ENCODE measurements around the gene PDE10A.
A peak's percentile ranks its signal among the peaks of the same experiment; 100 is the strongest.
"Not testable (repeated sequence)": the region's sequence is repeated elsewhere in the genome, so short reads cannot be mapped to it uniquely, and the experiment has no call there.

Gene PDE10A

GRCh38 chr6:165586706-165587105, 76.3 kb downstream of the PDE10A start:
- no peak for DNase-seq (ENCODE audit: low spot score)

GRCh38 chr6:165585060-165585459, 78.0 kb downstream of the PDE10A start:
- DNase-seq (ENCODE audit: low spot score): no peak

GRCh38 chr6:165584541-165584940, 78.5 kb downstream of the PDE10A start:
- DNase-seq (ENCODE audit: low spot score): no peak

GRCh38 chr6:165581678-165582077, 81.4 kb downstream of the PDE10A start:
- DNase-seq (ENCODE audit: low spot score): no peak

- DNase-seq (ENCODE audit: low spot score): no peak
Observed at GRCh38 chr6:165580136-165580535, 82.9 kb downstream of the PDE10A start.

DNA sequence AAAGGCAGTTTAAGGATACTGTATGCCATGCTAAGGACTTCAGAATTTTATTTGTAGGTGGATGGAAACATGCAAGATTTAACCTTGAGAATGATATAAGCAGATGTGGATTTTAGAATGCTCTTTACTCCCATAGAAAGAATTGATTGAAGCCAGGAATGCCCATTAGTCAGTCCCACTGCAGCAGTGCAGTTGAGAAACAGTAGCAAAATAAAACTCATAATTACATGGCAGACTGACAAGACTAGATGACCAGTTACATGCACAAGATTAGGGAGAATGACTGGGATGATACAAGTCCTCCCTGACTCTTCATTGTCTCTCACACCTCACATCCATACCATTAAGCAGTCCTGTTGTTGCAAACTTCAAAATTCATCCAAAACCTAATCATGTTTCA, 83.9 kb downstream of the PDE10A start:
- DNase-seq (ENCODE audit: low spot score): no peak

DNA sequence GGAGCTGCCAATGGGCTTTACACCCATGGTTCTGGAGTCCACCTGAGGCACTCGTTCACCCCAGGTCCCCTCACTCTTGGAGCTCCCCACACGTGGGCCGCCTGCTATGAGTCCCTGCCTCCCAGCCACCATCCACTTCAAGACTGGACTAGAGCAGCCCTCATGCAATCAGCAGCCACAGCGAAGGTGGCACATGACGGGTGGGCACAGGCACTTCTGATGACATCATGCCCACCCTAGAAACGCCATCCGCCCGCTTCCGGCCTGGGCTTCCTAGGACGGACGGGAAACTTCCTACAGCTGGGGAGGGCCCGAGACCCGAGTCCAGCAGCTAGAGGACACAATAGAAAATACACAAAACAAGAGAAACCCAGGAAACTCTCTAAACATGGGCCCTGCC, 85.5 kb downstream of the PDE10A start:
- no peak for DNase-seq (ENCODE audit: low spot score)

DNA sequence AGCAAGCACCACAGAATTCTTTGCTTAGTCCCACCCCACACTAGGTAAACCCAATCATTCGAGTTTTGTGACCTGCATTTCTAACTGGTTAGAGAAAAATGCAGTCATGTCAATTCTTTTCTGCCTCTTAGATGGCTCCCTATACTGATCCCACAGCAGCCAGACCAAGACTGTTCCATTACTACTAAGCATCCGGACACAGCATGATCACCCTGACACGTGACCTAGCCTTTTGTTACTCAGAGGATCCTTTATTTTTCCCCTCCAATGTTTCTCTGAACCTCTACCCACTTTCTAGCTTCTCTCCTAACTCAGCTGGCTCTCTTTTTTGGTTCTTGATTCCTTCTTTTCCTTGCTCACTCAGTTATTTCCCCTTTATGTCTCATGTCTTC, 87.9 kb downstream of the PDE10A start:
- DNase-seq (ENCODE audit: low spot score): no peak

DNA sequence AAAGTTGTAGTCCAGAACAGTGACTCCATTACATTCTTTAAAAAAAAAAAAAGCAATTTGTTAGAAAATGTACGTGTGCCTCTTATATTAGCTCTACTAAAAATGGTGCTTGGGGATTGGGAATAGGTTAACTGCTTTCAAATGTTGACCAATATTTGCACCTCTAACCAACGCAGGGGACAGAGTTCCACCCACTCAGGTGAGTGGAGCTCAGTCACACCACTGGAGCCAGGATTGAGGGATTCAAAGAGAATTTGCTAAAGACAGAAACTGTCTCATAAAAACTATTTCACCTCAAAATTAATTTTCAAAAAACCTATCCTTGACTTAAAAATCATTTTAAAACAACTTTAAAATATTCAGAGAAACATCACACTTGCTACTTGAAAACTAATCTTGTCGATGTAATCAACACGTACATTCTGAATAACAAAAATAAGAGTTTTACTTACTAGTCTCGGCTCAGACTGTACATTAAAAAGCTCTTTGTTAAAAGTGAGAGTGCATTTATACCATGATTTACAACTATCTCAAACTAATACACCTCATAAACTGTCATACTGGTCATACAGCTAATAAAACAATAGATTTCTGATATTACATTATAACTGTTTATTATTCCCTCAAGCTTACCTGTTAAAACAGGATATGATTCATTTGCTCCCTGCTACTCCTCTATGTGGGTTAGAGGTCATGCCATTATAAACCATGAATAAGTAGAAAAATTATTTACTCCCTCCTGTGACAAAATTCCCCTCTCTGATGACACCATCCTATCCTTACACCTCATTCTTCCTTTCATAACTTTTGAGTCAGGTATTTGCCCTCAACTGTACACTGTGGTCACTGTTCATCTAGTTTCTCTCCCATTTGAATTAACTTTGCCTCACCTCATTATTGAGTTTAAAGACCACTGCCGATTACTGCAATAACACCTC, 88.6 kb downstream of the PDE10A start:
- no peak for DNase-seq (ENCODE audit: low spot score)

DNA sequence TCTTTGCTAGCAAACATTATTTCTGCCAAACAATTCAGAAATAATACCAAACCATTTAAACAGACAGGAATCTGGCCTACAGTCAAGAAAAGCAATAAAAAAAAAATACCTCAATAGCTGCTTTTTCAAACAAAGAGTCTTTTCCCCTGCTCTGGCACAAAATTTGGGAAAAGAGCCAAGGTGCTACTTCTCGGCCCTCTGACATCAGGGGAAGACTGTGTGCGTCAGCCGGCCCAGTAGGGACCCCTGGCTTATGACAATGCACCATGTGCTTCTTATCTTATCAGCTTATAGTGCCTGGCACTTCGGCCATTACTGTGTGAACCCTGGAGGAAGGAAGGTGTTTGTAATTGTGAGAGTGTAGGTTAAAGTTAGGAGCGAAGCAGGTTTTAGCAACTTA, 89.4 kb downstream of the PDE10A start:
- DNase-seq (ENCODE audit: low spot score): peak; percentile 32

- peak; percentile 27 for DNase-seq (ENCODE audit: low spot score)
Observed at GRCh38 chr6:165571721-165572132, 91.3 kb downstream of the PDE10A start.

- peak; percentile 51 for DNase-seq (ENCODE audit: low spot score)
Observed at GRCh38 chr6:165571068-165571682, 91.9 kb downstream of the PDE10A start.

DNA sequence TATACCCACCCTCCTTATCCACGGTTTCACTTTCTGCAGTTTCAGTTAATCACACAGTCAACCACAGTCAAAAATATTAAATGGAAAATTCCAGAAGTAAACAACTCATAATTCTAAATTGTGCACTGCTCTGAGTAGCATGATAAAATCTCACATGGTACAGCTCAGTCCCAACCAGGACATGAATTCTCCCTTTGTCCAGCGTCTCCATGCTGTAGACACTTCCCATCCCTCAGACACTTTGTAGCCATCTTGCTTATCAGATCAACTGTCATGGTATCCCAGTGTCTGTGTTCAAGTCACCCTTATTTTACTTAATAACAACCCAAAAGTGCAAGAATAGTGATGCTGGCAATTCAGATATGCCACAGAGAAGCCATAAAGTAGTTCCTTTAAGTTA, 94.7 kb downstream of the PDE10A start:
- DNase-seq (ENCODE audit: low spot score): no peak

GRCh38 chr6:165566088-165566828, 96.8 kb downstream of the PDE10A start:
- no peak for DNase-seq (ENCODE audit: low spot score)

GRCh38 chr6:165562421-165563090, 100.5 kb downstream of the PDE10A start:
- DNase-seq (ENCODE audit: low spot score): peak; percentile 59

DNA sequence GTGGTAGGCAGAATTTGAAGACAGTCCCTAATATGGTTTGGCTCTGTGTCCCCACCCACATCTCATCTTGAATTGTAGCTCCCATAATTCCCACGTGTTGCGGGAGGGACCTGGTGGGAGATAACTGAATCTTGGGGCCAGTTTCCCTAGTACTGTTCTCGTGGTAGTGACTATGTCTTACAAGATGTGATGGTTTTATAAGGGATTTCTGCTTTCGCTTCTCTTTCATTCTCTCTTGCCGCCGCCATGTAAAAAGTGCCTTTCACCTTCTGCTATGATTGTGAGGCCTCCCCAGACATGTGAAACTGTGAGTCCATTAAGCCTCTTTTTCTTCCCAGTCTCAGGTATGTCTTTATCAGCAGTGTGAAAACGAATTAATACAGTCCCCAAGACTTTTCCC, 103.4 kb downstream of the PDE10A start:
- DNase-seq (ENCODE audit: low spot score): no peak

DNA sequence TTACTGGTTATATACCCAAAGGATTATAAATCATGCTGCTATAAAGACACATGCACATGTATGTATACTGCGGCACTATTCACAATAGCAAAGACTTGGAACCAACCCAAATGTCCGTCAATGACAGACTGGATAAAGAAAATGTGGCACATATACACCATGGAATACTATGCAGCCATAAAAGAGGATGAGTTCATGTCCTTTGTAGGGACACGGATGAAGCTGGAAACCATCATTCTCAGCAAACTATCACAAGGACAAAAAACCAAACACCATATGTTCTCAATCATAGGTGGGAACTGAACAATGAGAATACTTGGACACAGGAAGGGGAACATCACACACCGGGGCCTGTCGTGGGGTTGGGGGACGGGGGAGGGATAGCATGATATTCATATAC, 104.9 kb downstream of the PDE10A start:
- DNase-seq (ENCODE audit: low spot score): not testable (repeated sequence)

DNA sequence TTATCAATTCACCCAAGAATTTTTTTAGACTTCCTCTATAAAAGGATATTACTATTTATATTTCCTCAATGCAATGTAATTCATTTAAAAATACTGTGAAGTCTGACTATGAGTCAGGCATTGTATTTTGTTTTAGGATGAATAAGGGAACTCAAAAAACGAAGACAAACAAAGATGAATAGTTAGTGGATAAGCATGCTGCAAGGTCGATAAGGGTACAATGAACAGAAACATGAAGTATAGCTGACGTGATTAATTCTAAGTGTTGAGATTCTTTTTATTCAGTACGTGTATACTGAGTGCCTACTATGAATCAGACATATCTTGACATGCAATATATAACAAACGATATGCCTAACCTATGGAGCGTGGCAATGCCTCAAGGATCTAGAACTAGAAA, 105.4 kb downstream of the PDE10A start:
- DNase-seq (ENCODE audit: low spot score): no peak

- peak; percentile 7 for DNase-seq (ENCODE audit: low spot score)
Observed at GRCh38 chr6:165556116-165556843, 106.8 kb downstream of the PDE10A start.

- DNase-seq (ENCODE audit: low spot score): not testable (repeated sequence)
Observed at GRCh38 chr6:165554644-165555043, 108.4 kb downstream of the PDE10A start.

DNA sequence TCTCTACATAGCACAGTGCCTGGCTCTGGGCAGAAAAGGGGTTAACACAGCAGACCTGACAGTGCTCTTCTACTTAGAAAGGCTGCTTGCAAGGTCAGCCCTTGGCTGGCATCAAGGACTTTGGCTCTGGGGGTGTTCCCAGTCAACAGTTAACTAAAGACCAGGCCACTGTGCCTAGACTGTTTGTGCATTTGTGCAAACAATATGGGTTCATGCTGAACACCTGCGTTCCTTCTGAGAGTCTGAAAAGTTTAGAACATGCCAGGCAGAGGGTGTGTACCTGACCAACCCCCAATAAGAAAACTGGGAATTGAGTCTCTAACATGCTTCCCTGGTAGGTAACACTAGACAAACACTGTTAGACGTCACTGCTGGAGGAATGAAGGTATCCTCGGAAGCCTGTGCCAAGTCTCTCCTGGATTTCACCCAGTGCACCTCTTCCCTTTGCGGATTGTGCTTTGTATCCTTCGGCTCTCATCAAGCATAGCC, 110.7 kb downstream of the PDE10A start:
- DNase-seq (ENCODE audit: low spot score): no peak
